ENCODE results near the gene TIE1.

Gene TIE1

GRCh38 chr1:43276673-43277072 lies 24.1 kb upstream of the TIE1 start:
- TF ChIP-seq FOXP2 (optimal IDR thresholded peaks at IDR 0.05; ENCODE audit: borderline replicate concordance, extremely low read depth, extremely low read length, insufficient read depth): no peak
- no peak for TF ChIP-seq REST (IDR thresholded peaks at IDR 0.05; ENCODE audit: insufficient read depth in 1 of 2, low read depth in 2 of 2, low read length in 2 of 2)
- no peak for TF ChIP-seq POLR2AphosphoS5 (IDR thresholded peaks at IDR 0.05; ENCODE audit: low read depth, low read length)
- TF ChIP-seq TAF1 (IDR thresholded peaks at IDR 0.05; ENCODE audit: borderline replicate concordance, insufficient read depth, low read length): no peak
- no peak for TF ChIP-seq SIN3A (IDR thresholded peaks at IDR 0.05; ENCODE audit: borderline replicate concordance, insufficient read depth, low read length)

GRCh38 chr1:43277116-43277876 lies 23.5 kb upstream of the TIE1 start:
- no peak for TF ChIP-seq POLR2AphosphoS5 (IDR thresholded peaks at IDR 0.05; ENCODE audit: low read depth, low read length)

- no peak for TF ChIP-seq SIN3A (IDR thresholded peaks at IDR 0.05; ENCODE audit: borderline replicate concordance, insufficient read depth, low read length)
These were observed 21.6 kb upstream of the TIE1 start for GRCh38 chr1:43279161-43279560.

GRCh38 chr1:43279666-43280065 lies 21.1 kb upstream of the TIE1 start:
- no peak for TF ChIP-seq FOXP2 (optimal IDR thresholded peaks at IDR 0.05; ENCODE audit: borderline replicate concordance, extremely low read depth, extremely low read length, insufficient read depth)
- no peak for TF ChIP-seq REST (IDR thresholded peaks at IDR 0.05; ENCODE audit: insufficient read depth in 1 of 2, low read depth in 2 of 2, low read length in 2 of 2)
- TF ChIP-seq SIN3A (IDR thresholded peaks at IDR 0.05; ENCODE audit: borderline replicate concordance, insufficient read depth, low read length): no peak
- TF ChIP-seq TAF1 (IDR thresholded peaks at IDR 0.05; ENCODE audit: borderline replicate concordance, insufficient read depth, low read length): no peak
- TF ChIP-seq POLR2AphosphoS5 (IDR thresholded peaks at IDR 0.05; ENCODE audit: low read depth, low read length): no peak

GRCh38 chr1:43280692-43281091 lies 20.1 kb upstream of the TIE1 start:
- no peak for TF ChIP-seq SIN3A (IDR thresholded peaks at IDR 0.05; ENCODE audit: borderline replicate concordance, insufficient read depth, low read length)
- no peak for TF ChIP-seq REST (IDR thresholded peaks at IDR 0.05; ENCODE audit: insufficient read depth in 1 of 2, low read depth in 2 of 2, low read length in 2 of 2)
- TF ChIP-seq FOXP2 (optimal IDR thresholded peaks at IDR 0.05; ENCODE audit: borderline replicate concordance, extremely low read depth, extremely low read length, insufficient read depth): no peak
- no peak for TF ChIP-seq TAF1 (IDR thresholded peaks at IDR 0.05; ENCODE audit: borderline replicate concordance, insufficient read depth, low read length)
- no peak for TF ChIP-seq POLR2AphosphoS5 (IDR thresholded peaks at IDR 0.05; ENCODE audit: low read depth, low read length)

- TF ChIP-seq FOXP2 (optimal IDR thresholded peaks at IDR 0.05; ENCODE audit: borderline replicate concordance, extremely low read depth, extremely low read length, insufficient read depth): no peak
These were observed 18.3 kb upstream of the TIE1 start for GRCh38 chr1:43282220-43283195.

All from PFSK-1 (cell line).